Body of pancreas (tissue), 4 donors: ENCODE results near the gene RAPGEF1.
"Not testable (repeated sequence)": the region's sequence is repeated elsewhere in the genome, so short reads cannot be mapped to it uniquely, and the experiment has no call there.

Source experiments
- CTCF ChIP-seq, 7 experiments: fragments of 450-650 bp in 4 of 7; fragments of 200-600 bp in 3 of 7; sonication (generic) in 3 of 7; IDR thresholded peaks; one replicate each; pipeline ENCODE4 v1.5.1; 2016 to 2019; ENCODE audit warnings: antibody characterized with exemption in 7 of 7
- POLR2A ChIP-seq, 3 donors: fragments of 450-650 bp; IDR thresholded peaks; one replicate each; pipeline ENCODE4 v1.6.1; 2016; ENCODE audit warnings: antibody characterized with exemption in 3 of 3, mild to moderate bottlenecking in 2 of 3

DNA sequence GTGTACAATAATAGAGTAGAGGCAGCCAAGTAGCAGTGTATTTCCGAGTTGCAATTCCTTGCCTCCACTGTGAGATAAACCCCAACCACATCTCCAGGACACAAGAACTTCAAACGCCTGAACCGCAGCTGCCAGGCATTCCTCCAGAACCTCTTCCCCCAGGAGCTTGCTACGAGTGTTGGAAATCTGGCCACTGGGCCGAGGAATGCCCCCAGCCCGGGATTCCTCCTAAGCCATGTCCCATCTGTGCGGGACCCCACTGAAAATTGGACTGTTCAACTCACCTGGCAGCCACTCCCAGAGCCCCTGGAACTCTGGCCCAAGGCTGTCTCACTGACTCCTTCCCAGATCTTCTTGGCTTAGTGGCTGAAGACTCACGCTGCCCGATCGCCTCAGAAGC is 190.7 kb downstream of the RAPGEF1 start:
- TF ChIP-seq POLR2A, CTCF (IDR thresholded peaks at IDR 0.05): not testable (repeated sequence)
